Activated CD8-positive, alpha-beta T cell treated with anti-CD3 and anti-CD28 coated beads for 36 hours (primary cell): ENCODE data around the gene CD38. TPM values are rescaled to one million over a fixed set of nuclear protein-coding genes. Genes with fewer than 3 reads are reported as not detected.
"Not testable (repeated sequence)": the region's sequence is repeated elsewhere in the genome, so short reads cannot be mapped to it uniquely, and the experiment has no call there.

Experiments
- ATAC-seq: fragments of 200-7000 bp; cut with Tn5 transposase; one replicate; pipeline ENCODE4 v1.10.0; 2021; ENCODE audit warnings: mild to moderate bottlenecking, moderate library complexity
- CTCF ChIA-PET: fragments of 350-600 bp; sonication (Branson Sonifier 250); formaldehyde crosslinking; loops from one replicate; lab custom pipeline; 2021; ENCODE audit warnings: antibody characterized with exemption; lab: Charles Lee
- POLR2A ChIA-PET: fragments of 350-600 bp; sonication (Branson Sonifier 250); formaldehyde crosslinking; loops from one replicate; lab custom pipeline; 2021; ENCODE audit warnings: antibody characterized with exemption; lab: Charles Lee
- DNase-seq: peaks from one replicate; pipeline ENCODE4 v3.0.0-alpha.2; 2020
- H3K27ac Mint-ChIP-seq: one replicate; pipeline ENCODE4 v1.8.0; 2021; ENCODE audit warnings: mild to moderate bottlenecking, mixed read lengths
- H3K27me3 Mint-ChIP-seq: one replicate; pipeline ENCODE4 v1.8.0; 2021; ENCODE audit warnings: mixed read lengths
- H3K36me3 Mint-ChIP-seq: one replicate; pipeline ENCODE4 v1.8.0; 2021; ENCODE audit warnings: low read depth, mixed read lengths
- H3K4me1 Mint-ChIP-seq: one replicate; pipeline ENCODE4 v1.8.0; 2021; ENCODE audit warnings: low read depth, mixed read lengths
- H3K4me3 Mint-ChIP-seq: one replicate; pipeline ENCODE4 v1.8.0; 2021; ENCODE audit warnings: mild to moderate bottlenecking, moderate library complexity, mixed read lengths
- H3K9me3 Mint-ChIP-seq: one replicate; pipeline ENCODE4 v1.8.0; 2021; ENCODE audit warnings: mixed read lengths
- intact Hi-C: fragments of 100-400 bp; cut with micrococcal nuclease; formaldehyde crosslinking; loops from one replicate; pipeline ENCODE4 v1.10.0; 2022
- total RNA-seq, 2 experiments: library from RNA; stranded (reverse); gene quantifications; one replicate each; pipeline ENCODE4 v1.2.3, GENCODE V29; 2021
- TF ChIP-seq, protein P1 (sequence below): fragments of 200-600 bp; IDR thresholded peaks from one replicate; pipeline ENCODE4 v1.8.0; 2022; ENCODE audit warnings: antibody characterized with exemption, mild to moderate bottlenecking

CD38 gene
- total RNA-seq, 2 experiments from 2014 or later = 24.3 to 25.6 TPM

DNA sequence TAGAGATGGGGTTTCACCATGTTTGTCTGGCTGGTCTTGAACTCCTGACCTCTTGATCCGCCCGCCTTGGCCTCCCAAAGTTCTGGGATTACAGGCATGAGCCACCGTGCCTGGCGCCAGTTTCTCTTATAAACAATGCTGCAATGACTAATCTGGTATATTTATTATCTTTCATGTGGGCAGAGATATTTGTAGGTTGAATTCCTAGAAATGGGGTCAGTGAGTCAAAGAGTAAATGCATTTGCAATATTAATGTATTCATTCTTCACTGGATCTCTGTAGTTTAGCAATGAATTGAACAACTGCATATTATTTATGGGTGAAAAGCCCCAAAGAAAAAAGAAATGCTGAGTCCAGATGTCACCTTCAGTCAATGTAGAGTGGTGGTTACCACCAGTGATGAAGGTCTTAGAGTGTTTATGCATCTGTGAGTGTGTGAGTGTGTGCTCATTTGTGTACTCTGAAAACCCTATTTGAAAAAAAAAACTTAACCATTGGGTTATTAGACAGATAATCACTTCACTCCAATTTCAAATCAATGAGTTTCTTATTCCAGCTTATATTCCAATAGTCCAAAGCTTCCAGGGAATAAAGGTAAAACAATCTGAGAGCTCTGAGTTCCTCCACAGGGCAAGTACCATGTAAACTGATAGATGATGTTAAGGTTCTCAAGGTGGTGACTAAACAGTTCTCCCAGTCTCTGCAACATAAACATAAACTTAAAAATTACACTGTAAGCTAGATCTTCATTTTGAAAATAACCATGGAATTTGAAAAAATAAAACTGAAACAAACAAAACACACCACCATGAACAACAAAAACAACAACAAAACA is 22.6 kb upstream of the CD38 start:
- no peaks in the 10 kb centered on the region for H3K36me3 Mint-ChIP-seq
- ATAC-seq (peak; percentile 26), DNase-seq (peak; percentile 85)
- H3K4me1 Mint-ChIP-seq = peaks cover 45% of the 10 kb centered on the region
- intact Hi-C loops = loop anchor here (2.0 kb wide), 2 partner anchors 15 to 17 kb away; no protein-coding TSS in a partner anchor
- TF ChIP-seq, protein P1, sequence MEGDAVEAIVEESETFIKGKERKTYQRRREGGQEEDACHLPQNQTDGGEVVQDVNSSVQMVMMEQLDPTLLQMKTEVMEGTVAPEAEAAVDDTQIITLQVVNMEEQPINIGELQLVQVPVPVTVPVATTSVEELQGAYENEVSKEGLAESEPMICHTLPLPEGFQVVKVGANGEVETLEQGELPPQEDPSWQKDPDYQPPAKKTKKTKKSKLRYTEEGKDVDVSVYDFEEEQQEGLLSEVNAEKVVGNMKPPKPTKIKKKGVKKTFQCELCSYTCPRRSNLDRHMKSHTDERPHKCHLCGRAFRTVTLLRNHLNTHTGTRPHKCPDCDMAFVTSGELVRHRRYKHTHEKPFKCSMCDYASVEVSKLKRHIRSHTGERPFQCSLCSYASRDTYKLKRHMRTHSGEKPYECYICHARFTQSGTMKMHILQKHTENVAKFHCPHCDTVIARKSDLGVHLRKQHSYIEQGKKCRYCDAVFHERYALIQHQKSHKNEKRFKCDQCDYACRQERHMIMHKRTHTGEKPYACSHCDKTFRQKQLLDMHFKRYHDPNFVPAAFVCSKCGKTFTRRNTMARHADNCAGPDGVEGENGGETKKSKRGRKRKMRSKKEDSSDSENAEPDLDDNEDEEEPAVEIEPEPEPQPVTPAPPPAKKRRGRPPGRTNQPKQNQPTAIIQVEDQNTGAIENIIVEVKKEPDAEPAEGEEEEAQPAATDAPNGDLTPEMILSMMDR = no peak
- H3K9me3 Mint-ChIP-seq = peaks cover 2% of the 10 kb centered on the region
- CTCF ChIA-PET = interaction anchor here (0.8 to 8.2 kb wide), 14 partner anchors 11 to 209 kb away, joined by 3 to 112 read pairs (median 8); no protein-coding TSS in a partner anchor
- peak overlapping the region; percentile 66 for H3K4me3 Mint-ChIP-seq
- H3K27me3 Mint-ChIP-seq = no peaks in the 10 kb centered on the region
- POLR2A ChIA-PET = interaction anchor here (0.6 to 3.1 kb wide), 15 partner anchors 12 to 603 kb away, joined by 3 to 22 read pairs (median 5); partner anchors contain the start of genes BST1 and FBXL5
- peak overlapping the region; percentile 92 for H3K27ac Mint-ChIP-seq

DNA sequence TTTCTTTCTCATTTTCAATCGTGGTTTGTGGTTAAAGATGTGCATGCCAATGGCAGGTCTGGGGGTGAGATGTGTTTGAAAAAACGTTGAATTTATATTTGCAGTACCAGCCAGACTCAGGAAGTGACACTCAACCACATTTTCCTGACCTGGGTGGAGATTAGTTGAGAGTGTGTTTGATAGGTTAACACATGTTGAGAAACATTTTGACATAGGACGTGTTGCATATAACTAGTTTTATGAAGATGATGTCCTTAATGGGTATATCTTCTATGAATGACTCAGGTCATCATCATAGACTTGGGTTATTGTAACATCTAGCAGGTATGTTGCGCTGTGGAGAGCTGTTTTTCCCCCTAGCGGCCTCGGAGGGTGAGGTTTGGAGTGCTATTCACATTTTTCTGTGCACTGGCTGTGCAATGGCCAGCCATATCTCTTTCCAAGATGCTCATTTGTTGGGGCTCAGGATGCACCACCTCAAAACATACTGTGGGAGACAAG is 21.7 kb upstream of the CD38 start:
- peaks cover 2% of the 10 kb centered on the region for H3K9me3 Mint-ChIP-seq
- ChIA-PET POLR2A (interaction anchor here (0.6 to 3.1 kb wide), 16 partner anchors 11 to 604 kb away, joined by 3 to 22 read pairs (median 5); partner anchors contain the start of genes BST1 and FBXL5), CTCF (interaction anchor here (0.8 to 8.2 kb wide), 18 partner anchors 12 to 238 kb away, joined by 3 to 112 read pairs (median 7); no protein-coding TSS in a partner anchor)
- intact Hi-C loops = loop anchor here (2.0 kb wide), 1 partner anchor 14 kb away; no protein-coding TSS in a partner anchor
- H3K27me3 Mint-ChIP-seq = no peaks in the 10 kb centered on the region
- DNase-seq (peak; percentile 90), ATAC-seq (peak; percentile 84)
- H3K4me1 Mint-ChIP-seq = peaks cover 47% of the 10 kb centered on the region
- H3K27ac Mint-ChIP-seq = peak overlapping the region; percentile 92
- peak overlapping the region; percentile 66 for H3K4me3 Mint-ChIP-seq
- TF ChIP-seq, protein P1 = peak; percentile 73
- no peaks in the 10 kb centered on the region for H3K36me3 Mint-ChIP-seq

DNA sequence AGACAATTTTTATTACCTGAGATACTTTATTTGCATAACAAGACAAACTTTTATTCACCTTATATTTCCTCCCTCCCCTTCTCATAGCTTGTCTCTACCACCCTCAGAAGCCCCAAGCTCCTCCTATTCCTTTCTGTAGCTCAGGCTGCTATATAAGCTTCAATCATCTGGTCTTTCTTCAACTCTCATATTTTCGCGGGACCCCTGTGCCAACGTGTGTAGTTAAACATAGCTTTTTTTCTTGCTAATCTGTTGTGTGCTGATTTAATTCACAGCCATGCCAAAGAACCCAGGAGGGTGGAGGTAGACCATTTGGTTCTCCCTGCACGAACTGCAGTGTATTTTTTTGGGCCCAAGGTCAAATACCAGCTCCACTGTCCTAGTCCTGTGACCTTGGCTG is 21.1 kb upstream of the CD38 start:
- no peaks in the 10 kb centered on the region for H3K36me3 Mint-ChIP-seq
- H3K4me3 Mint-ChIP-seq = peak overlapping the region; percentile 66
- ChIA-PET POLR2A (interaction anchor here (0.8 to 3.1 kb wide), 11 partner anchors 10 to 104 kb away, joined by 3 to 22 read pairs (median 6); partner anchors contain the start of gene FBXL5), CTCF (interaction anchor here (1.0 to 8.2 kb wide), 16 partner anchors 12 to 237 kb away, joined by 3 to 112 read pairs (median 8); no protein-coding TSS in a partner anchor)
- H3K27ac Mint-ChIP-seq = peak overlapping the region; percentile 92
- no peaks in the 10 kb centered on the region for H3K27me3 Mint-ChIP-seq
- intact Hi-C loops = loop anchor here (2.0 kb wide), 1 partner anchor 14 kb away; no protein-coding TSS in a partner anchor
- ATAC-seq (no peak), DNase-seq (no peak)
- TF ChIP-seq, protein P1 = no peak
- peaks cover 2% of the 10 kb centered on the region for H3K9me3 Mint-ChIP-seq
- H3K4me1 Mint-ChIP-seq = peaks cover 47% of the 10 kb centered on the region

DNA sequence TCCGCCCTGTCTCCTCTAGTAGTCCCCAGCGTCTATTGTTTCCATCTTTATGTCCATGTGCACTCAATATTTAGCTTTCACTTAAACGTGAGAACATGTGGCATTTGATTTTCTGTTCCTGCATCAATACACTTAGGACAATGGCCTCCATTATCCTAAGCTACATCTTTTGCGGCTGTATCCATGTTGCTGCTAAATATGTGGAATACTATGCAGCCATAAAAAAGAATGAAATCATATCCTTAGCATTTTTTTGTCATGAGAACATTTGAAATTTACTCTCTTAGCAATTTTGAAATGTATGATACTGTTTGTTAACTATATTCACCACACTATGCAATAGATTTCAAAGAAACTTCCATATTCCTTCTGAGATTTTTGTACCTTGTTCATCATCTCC is 19.8 kb upstream of the CD38 start:
- no peak overlapping the region for H3K27ac Mint-ChIP-seq
- ATAC-seq (no peak), DNase-seq (no peak)
- intact Hi-C loops = no loop called here
- H3K27me3 Mint-ChIP-seq = no peaks in the 10 kb centered on the region
- TF ChIP-seq, protein P1 = no peak
- H3K4me3 Mint-ChIP-seq = no peak overlapping the region
- peaks cover 50% of the 10 kb centered on the region for H3K4me1 Mint-ChIP-seq
- H3K36me3 Mint-ChIP-seq = no peaks in the 10 kb centered on the region
- H3K9me3 Mint-ChIP-seq = peaks cover 5% of the 10 kb centered on the region
- ChIA-PET POLR2A (interaction anchor here (1.2 to 3.1 kb wide), 2 partner anchors 13 to 24 kb away, joined by 3 to 14 read pairs; no protein-coding TSS in a partner anchor), CTCF (interaction anchor here (0.7 to 8.2 kb wide), 6 partner anchors 9 to 47 kb away, joined by 3 to 112 read pairs (median 20); partner anchors contain the start of gene CD38)

DNA sequence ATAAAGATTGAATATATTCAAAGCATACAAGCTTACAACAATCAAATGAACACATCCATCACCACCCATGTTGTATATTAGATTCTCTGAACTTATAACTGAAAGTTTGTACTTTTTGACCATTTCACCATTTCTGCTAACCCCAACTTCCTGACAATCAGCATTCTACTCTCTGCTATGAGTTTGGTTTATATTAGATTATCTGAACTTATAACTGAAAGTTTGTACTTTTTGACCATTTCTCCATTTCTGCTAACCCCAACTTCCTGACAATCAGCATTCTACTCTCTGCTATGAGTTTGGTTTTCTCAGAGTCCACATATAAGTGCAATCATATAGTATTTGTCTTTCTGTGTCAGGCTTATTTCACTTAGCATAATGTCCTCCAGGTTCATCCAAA is 15.7 kb upstream of the CD38 start:
- POLR2A ChIA-PET, H3K4me3 Mint-ChIP-seq, H3K9me3 Mint-ChIP-seq, DNase-seq, intact Hi-C loops, ATAC-seq, H3K27me3 Mint-ChIP-seq, H3K36me3 Mint-ChIP-seq: not testable (repeated sequence)
- H3K4me1 Mint-ChIP-seq = peaks cover 35% of the 10 kb centered on the region
- H3K27ac Mint-ChIP-seq = peak overlapping the region; percentile 37
- CTCF ChIA-PET = interaction anchor here (1.5 to 8.2 kb wide), 4 partner anchors 7 to 120 kb away, joined by 3 to 112 read pairs (median 5); no protein-coding TSS in a partner anchor
